Lower leg skin (tissue), 4 donors: Measurements from ENCODE around the gene LTBP2. TPM values are rescaled to one million over a fixed set of nuclear protein-coding genes. Genes with fewer than 3 reads are reported as not detected.

Experiments
- DNase-seq, 2 donors: peaks; one replicate each; pipeline ENCODE4 v3.0.0-alpha.2; 2019; ENCODE audit warnings: low spot score in 2 of 2
- H3K4me3 ChIP-seq: fragments of 200-600 bp; sonication (generic); 2 replicates; pipeline ENCODE4 v1.5.1; 2017; ENCODE audit warnings: mild to moderate bottlenecking, low read depth; ENCODE audit not compliant: poor library complexity, severe bottlenecking
- POLR2A ChIP-seq, 2 donors: fragments of 450-650 bp; IDR thresholded peaks; one replicate each; pipeline ENCODE4 v1.6.1; 2016 to 2017; ENCODE audit warnings: antibody characterized with exemption in 2 of 2, mild to moderate bottlenecking in 1 of 2, moderate library complexity in 1 of 2
- WGBS, 2 donors: methylation state at CpG; one replicate each; pipeline ENCODE4 v1.1.5; 2018; 5-methylcytosine and 5-hydroxymethylcytosine counted together
- intact Hi-C: fragments of 100-400 bp; cut with DNase I; formaldehyde crosslinking; loops from one replicate; pipeline ENCODE4 v1.15.0; 2023; ENCODE audit warnings: low total_unique reads
- total RNA-seq, 4 donors: library from RNA; depleted of rRNA; stranded (reverse); fragments of >200 nt; gene quantifications; one replicate each; pipeline ENCODE4 v1.1.0, GENCODE V29; 2016
- TF ChIP-seq, protein P1 (sequence below), 3 donors: fragments of 450-650 bp; IDR thresholded peaks; one replicate each; pipeline ENCODE4 v1.5.1; 2016; ENCODE audit warnings: antibody characterized with exemption in 3 of 3, mild to moderate bottlenecking in 3 of 3, moderate library complexity in 2 of 3

LTBP2 gene
- total RNA-seq, 4 donors from 2014 or later: 13.7 to 39.3 (median 25.9) TPM

DNA sequence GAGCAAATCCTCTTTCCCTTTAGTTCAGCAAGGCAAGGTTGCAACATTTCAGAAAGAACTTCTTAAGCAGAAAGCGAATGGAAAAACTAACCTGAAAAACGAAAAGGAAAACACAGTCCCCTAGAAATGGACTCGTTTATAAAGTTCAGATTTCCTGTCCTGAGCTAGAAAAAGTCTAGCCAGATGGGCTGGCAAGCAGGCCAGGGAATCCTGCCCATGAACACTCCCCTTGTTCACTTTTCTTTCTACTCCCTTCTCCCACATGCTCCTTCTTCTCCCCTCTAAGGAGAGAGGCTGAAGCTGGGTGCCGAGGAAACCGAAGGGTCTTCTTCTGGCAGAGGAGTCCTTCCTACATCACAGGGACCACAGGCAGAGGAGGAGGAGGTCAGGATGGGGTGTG is 27.1 kb downstream of the LTBP2 start:
- intact Hi-C loops: no loop called here
- no peak for DNase-seq
- no peak overlapping the region for H3K4me3 ChIP-seq
- no peak for TF ChIP-seq POLR2A (IDR thresholded peaks at IDR 0.05)
- TF ChIP-seq, protein P1, sequence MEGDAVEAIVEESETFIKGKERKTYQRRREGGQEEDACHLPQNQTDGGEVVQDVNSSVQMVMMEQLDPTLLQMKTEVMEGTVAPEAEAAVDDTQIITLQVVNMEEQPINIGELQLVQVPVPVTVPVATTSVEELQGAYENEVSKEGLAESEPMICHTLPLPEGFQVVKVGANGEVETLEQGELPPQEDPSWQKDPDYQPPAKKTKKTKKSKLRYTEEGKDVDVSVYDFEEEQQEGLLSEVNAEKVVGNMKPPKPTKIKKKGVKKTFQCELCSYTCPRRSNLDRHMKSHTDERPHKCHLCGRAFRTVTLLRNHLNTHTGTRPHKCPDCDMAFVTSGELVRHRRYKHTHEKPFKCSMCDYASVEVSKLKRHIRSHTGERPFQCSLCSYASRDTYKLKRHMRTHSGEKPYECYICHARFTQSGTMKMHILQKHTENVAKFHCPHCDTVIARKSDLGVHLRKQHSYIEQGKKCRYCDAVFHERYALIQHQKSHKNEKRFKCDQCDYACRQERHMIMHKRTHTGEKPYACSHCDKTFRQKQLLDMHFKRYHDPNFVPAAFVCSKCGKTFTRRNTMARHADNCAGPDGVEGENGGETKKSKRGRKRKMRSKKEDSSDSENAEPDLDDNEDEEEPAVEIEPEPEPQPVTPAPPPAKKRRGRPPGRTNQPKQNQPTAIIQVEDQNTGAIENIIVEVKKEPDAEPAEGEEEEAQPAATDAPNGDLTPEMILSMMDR (IDR thresholded peaks at IDR 0.05): no peak
- 58 to 66% methylated on average over 5 of the region's 5 CpGs for WGBS, 2 donors

DNA sequence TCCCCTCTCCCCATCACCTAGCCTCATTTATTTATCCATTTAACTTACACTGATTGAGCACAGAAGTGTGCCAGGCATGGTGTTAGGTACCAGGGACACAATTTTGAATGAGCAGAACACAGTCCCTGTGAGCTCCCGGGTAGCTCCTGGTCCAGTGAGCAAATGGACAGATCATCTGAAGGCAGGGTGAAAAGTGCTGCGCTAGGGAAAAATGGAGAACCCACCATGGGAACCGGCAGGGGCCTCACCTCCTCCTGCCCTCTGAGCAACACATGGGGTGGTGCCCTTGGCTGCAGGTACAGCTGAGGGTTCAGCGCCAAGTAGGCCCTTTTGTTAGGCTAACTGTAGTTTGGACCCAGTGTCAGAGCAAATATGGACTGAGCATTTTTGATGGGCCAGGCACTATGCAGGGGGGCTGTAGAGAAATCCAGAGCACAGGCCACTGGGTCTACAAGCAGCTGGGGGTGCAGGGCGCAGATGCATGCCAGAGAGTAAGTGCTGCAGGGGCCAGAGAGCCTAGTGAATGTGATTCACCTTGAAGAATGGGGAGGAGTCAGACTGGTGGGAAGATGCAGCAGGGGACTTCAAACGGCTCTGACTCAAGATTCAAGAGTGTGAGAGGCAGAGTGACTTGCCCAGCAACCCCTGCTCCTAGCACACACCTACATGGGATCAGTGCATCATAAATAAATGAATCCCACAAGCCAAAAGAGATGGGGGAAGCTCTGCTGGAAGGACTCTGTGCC is 28.2 kb downstream of the LTBP2 start:
- no peak for TF ChIP-seq POLR2A (IDR thresholded peaks at IDR 0.05)
- TF ChIP-seq, protein P1 (IDR thresholded peaks at IDR 0.05): no peak
- intact Hi-C loops: no loop called here
- WGBS, 2 donors: 57 to 72% methylated on average over 6 of the region's 6 CpGs

DNA sequence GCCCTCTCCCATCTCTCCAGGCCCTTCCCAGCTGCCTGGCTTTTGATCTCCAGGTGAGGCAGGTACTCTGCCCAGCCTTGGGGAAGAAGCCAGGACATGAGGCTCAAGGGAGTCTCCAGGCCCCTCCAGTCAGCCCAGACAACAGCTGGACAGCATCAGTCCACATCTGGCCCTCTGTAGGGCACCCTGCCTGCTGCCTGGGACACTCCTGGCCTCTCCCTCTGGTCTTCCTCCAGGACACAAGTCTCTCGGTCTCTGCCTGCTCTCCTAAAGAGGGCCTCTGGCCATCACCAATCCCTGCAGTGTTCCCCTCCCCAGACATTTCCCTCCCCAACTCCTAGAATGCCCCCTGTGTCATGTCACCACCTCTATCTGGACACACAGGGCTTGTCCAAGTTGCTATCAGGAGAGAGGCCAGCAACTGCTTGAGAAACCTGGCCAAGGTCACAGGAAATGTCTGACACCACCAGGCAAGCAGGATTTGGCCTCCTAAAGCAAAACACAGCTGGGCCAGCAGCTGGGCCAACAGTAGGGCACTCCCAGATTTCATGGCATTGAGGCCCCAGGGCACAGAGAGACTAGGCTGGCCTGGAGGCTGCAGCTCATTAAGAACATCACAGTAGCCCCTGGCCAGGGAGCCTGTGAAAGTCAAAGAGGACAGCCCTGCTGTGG is 29.0 kb downstream of the LTBP2 start:
- DNase-seq: no peak
- WGBS, 2 donors: 40% methylated on average over 1 of the region's 1 CpG
- no peak for TF ChIP-seq POLR2A (IDR thresholded peaks at IDR 0.05)
- TF ChIP-seq, protein P1 (IDR thresholded peaks at IDR 0.05): no peak
- no peak overlapping the region for H3K4me3 ChIP-seq
- intact Hi-C loops: no loop called here

More for the DNA sequence above, 28.2 kb downstream of the LTBP2 start:
- no peak overlapping the region for H3K4me3 ChIP-seq
- no peak for DNase-seq

DNA sequence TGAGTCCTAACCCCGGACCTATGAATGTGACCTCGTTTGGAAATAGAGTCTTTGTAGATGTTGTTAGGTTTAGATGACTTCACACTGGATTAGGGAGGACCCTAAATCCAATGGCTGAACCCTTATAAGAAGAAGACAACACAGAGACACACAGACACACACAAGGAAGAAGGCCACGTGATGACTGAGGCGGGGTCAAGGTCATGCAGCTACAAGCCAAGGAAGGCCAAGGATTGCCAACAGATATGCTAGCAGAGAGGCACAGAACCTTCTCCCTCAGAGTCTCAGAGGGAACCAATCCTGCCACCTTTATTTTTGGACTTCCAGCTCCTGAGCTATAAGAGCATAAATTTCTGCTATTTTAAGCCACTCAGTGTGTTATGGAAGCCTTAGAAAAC is 31.8 kb downstream of the LTBP2 start:
- 55 to 60% methylated on average over 4 of the region's 4 CpGs for WGBS, 2 donors
- TF ChIP-seq, protein P1 (IDR thresholded peaks at IDR 0.05): no peak
- no peak for TF ChIP-seq POLR2A (IDR thresholded peaks at IDR 0.05)
- intact Hi-C loops: no loop called here
- DNase-seq: no peak
- no peak overlapping the region for H3K4me3 ChIP-seq

DNA sequence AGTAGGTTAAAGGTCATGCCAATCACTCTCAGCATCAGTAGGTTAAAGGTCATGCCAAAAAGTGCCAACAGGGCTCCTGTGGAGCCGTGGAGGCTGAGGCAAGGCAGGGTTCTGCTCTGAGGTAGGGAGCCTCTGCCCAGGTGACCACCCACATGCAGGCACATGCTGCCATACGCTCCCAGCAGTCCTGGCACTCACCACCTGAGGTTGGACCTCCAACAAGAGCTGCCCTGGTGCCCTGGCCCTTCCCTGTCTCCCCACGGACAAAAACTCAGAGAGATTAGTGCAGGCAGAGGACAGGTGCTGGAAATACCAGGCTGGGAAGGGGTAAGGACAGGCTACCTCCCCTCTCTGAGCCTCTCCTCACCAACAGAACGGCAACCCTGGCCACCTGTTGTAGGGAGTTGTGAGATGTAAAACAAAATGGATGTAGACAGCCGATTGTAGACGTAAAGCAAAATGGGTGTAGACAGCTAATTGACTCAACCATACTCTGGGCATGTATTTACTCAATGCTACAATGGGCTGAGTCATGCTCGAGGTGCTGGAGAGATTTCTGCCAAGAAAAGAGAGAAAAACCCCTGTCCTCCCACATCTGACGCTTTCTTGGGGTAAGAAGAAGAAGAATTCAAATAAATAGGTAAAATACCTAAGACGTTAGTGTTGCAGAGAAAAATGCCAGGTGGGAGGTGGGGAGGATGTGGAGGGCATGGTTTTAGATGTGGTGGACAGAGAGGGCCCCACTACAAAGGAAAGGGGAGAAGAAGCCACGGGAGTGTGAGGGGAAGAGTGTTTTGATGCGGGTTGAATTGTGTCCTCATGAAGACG is 32.4 kb downstream of the LTBP2 start:
- DNase-seq: no peak
- intact Hi-C loops: no loop called here
- 57 to 68% methylated on average over 12 of the region's 12 CpGs for WGBS, 2 donors
- no peak overlapping the region for H3K4me3 ChIP-seq
- TF ChIP-seq POLR2A (IDR thresholded peaks at IDR 0.05): no peak
- TF ChIP-seq, protein P1 (IDR thresholded peaks at IDR 0.05): no peak
